Lower lobe of right lung (tissue), 2 donors: Measurements from ENCODE around the gene XRCC5. TPM values are rescaled to one million over a fixed set of nuclear protein-coding genes. Genes with fewer than 3 reads are reported as not detected.

Source experiments
- ATAC-seq, 2 donors: fragments of 200-7000 bp; cut with Tn5 transposase; one replicate each; pipeline ENCODE4 v1.9.1; 2020 to 2022; ENCODE audit warnings: mild to moderate bottlenecking in 2 of 2, moderate library complexity in 2 of 2
- DNase-seq: peaks from one replicate; pipeline ENCODE4 v3.0.0-alpha.2; 2020
- H3K27ac ChIP-seq: fragments of 200-600 bp; one replicate; pipeline ENCODE4 v1.8.0; 2022
- H3K27me3 ChIP-seq: fragments of 200-600 bp; one replicate; pipeline ENCODE4 v1.8.0; 2022; ENCODE audit warnings: low read depth
- H3K36me3 ChIP-seq: fragments of 200-600 bp; one replicate; pipeline ENCODE4 v1.8.0; 2022; ENCODE audit warnings: mild to moderate bottlenecking
- H3K4me1 ChIP-seq: fragments of 200-600 bp; one replicate; pipeline ENCODE4 v1.8.0; 2022
- H3K4me3 ChIP-seq: fragments of 200-600 bp; one replicate; pipeline ENCODE4 v1.8.0; 2022; ENCODE audit warnings: mild to moderate bottlenecking
- H3K9me3 ChIP-seq: fragments of 200-600 bp; one replicate; pipeline ENCODE4 v1.8.0; 2022
- CTCF ChIP-seq: fragments of 200-600 bp; IDR thresholded peaks from one replicate; pipeline ENCODE4 v1.8.0; 2022; ENCODE audit warnings: antibody characterized with exemption, mild to moderate bottlenecking
- intact Hi-C: fragments of 100-400 bp; cut with DNase I; formaldehyde crosslinking; loops from one replicate; pipeline ENCODE4 v1.11.0; 2022
- total RNA-seq: library from RNA; stranded (reverse); fragmentation: NEBNext Ultra II Directional; extraction: Animal tissue kit (Norgen Biotek cat#: 25700); gene quantifications from one replicate; pipeline ENCODE4 v1.2.1, GENCODE V29; 2021
- donor health status: DM: no; HTN: yes; CAD: no; lungs with severe emphysema.

Gene XRCC5
- total RNA-seq, 1 donor from 2014 or later = 155 TPM

- H3K36me3 ChIP-seq = peaks cover 70% of the 10 kb centered on the region
- no peaks in the 10 kb centered on the region for H3K4me1 ChIP-seq
- intact Hi-C loops = no loop called here
- H3K27ac ChIP-seq = no peak overlapping the region
- no peaks in the 10 kb centered on the region for H3K9me3 ChIP-seq
- no peak overlapping the region for H3K4me3 ChIP-seq
- DNase-seq = no peak
- no peak for ATAC-seq
- H3K27me3 ChIP-seq = no peaks in the 10 kb centered on the region
- TF ChIP-seq CTCF = no peak
These were observed 63.3 kb downstream of the XRCC5 start for GRCh38 chr2:216172493-216172892.

- no peak for TF ChIP-seq CTCF
- intact Hi-C loops = no loop called here
- Histone ChIP-seq H3K27me3 (no peaks in the 10 kb centered on the region), H3K36me3 (peaks cover 55% of the 10 kb centered on the region), H3K4me3 (no peak overlapping the region), H3K4me1 (no peaks in the 10 kb centered on the region), H3K27ac (no peak overlapping the region), H3K9me3 (no peaks in the 10 kb centered on the region)
- ATAC-seq (no peak), DNase-seq (no peak)
These were observed 69.9 kb downstream of the XRCC5 start for GRCh38 chr2:216179015-216179414.

- ATAC-seq = no peak
These were observed 72.2 kb downstream of the XRCC5 start for GRCh38 chr2:216181351-216181750.

GRCh38 chr2:216181953-216182461 lies 72.9 kb downstream of the XRCC5 start:
- no peaks in the 10 kb centered on the region for H3K27me3 ChIP-seq
- H3K27ac ChIP-seq = no peak overlapping the region
- TF ChIP-seq CTCF = no peak
- H3K4me3 ChIP-seq = no peak overlapping the region
- H3K9me3 ChIP-seq = no peaks in the 10 kb centered on the region
- no peaks in the 10 kb centered on the region for H3K4me1 ChIP-seq
- peaks cover 39% of the 10 kb centered on the region for H3K36me3 ChIP-seq
- ATAC-seq = no peak
- DNase-seq = no peak
- intact Hi-C loops = no loop called here

More at GRCh38 chr2:216181351-216181750, 72.2 kb downstream of the XRCC5 start:
- H3K36me3 ChIP-seq = peaks cover 39% of the 10 kb centered on the region
- TF ChIP-seq CTCF = no peak
- no peak for DNase-seq
- H3K9me3 ChIP-seq = no peaks in the 10 kb centered on the region
- H3K4me3 ChIP-seq = no peak overlapping the region
- no peak overlapping the region for H3K27ac ChIP-seq
- no peaks in the 10 kb centered on the region for H3K4me1 ChIP-seq
- no peaks in the 10 kb centered on the region for H3K27me3 ChIP-seq
- intact Hi-C loops = no loop called here

- Histone ChIP-seq H3K27ac (no peak overlapping the region), H3K4me1 (peaks cover 3% of the 10 kb centered on the region), H3K27me3 (no peaks in the 10 kb centered on the region), H3K9me3 (no peaks in the 10 kb centered on the region), H3K4me3 (no peak overlapping the region), H3K36me3 (peaks cover 36% of the 10 kb centered on the region)
- ATAC-seq = peak; percentile 33 to 51
- no peak for TF ChIP-seq CTCF
- intact Hi-C loops = no loop called here
- DNase-seq = no peak
These were observed 74.3 kb downstream of the XRCC5 start for GRCh38 chr2:216183462-216183861.

- intact Hi-C loops = no loop called here
- DNase-seq (no peak), ATAC-seq (no peak)
- Histone ChIP-seq H3K9me3 (no peaks in the 10 kb centered on the region), H3K36me3 (peaks cover 43% of the 10 kb centered on the region), H3K27me3 (no peaks in the 10 kb centered on the region), H3K4me3 (no peak overlapping the region), H3K4me1 (peaks cover 15% of the 10 kb centered on the region), H3K27ac (no peak overlapping the region)
- TF ChIP-seq CTCF = no peak
These were observed 79.4 kb downstream of the XRCC5 start for GRCh38 chr2:216188559-216188850.
